IMR-90 (cell line): ENCODE data around the gene MFN2. TPM values are rescaled to one million over a fixed set of nuclear protein-coding genes. Genes with fewer than 3 reads are reported as not detected.

Source experiments
- ATAC-seq: fragments of 200-7000 bp; cut with Tn5 transposase; 2 replicates; pipeline ENCODE4 v1.9.1; 2020; ENCODE audit warnings: low read depth, mild to moderate bottlenecking, moderate library complexity
- BruUV-seq: library from RNA; stranded (reverse); fragments of 400-500 nt; replicated peaks from 2 replicates; lab custom pipeline; 2021; lab: Mats Ljungman, UMichigan
- CTCF ChIA-PET: fragments of 300-600 bp; formaldehyde crosslinking; extraction: SDS; loops from one replicate; lab custom pipeline; 2021; ENCODE audit warnings: antibody characterized with exemption; lab: Yijun Ruan, JAX
- POLR2A ChIA-PET: fragments of 300-600 bp; sonication (Branson Sonifier 250); formaldehyde crosslinking; loops from one replicate; lab custom pipeline; 2022; ENCODE audit warnings: antibody characterized with exemption; ENCODE audit not compliant: unreplicated experiment; lab: Charles Lee
- DNase-seq: peaks from one replicate; pipeline ENCODE4 v3.0.0; 2013
- H2AFZ ChIP-seq: replicated peaks from 2 replicates; pipeline ENCODE3; 2013; ENCODE audit warnings: low read length, mild to moderate bottlenecking; ENCODE audit not compliant: poor library complexity
- H2AK5ac ChIP-seq: 2 replicates; pipeline ENCODE4 v1.6.1; 2013; ENCODE audit warnings: low read depth, low read length, inconsistent platforms
- H2AK9ac ChIP-seq: replicated peaks from 2 replicates; pipeline ENCODE3; 2013; ENCODE audit warnings: mild to moderate bottlenecking, low read depth, low read length, moderate library complexity; ENCODE audit not compliant: poor library complexity
- H2BK120ac ChIP-seq: 2 replicates; pipeline ENCODE4 v1.6.1; 2013; ENCODE audit warnings: low read depth, low read length, inconsistent platforms
- H2BK15ac ChIP-seq: 3 replicates; pipeline ENCODE4 v1.6.1; 2013; ENCODE audit warnings: low read depth, low read length, inconsistent platforms
- H2BK20ac ChIP-seq: 2 replicates; pipeline ENCODE4 v1.6.1; 2013; ENCODE audit warnings: low read depth, mild to moderate bottlenecking, inconsistent platforms, low read length, moderate library complexity
- H2BK5ac ChIP-seq: 2 replicates; pipeline ENCODE4 v1.6.1; 2013; ENCODE audit warnings: mild to moderate bottlenecking, low read depth, low read length, inconsistent platforms; ENCODE audit not compliant: poor library complexity, severe bottlenecking
- H3K14ac ChIP-seq: replicated peaks from 2 replicates; pipeline ENCODE4 v1.6.1; 2013; ENCODE audit warnings: low read depth, low read length, inconsistent platforms
- H3K18ac ChIP-seq: 2 replicates; pipeline ENCODE4 v1.6.1; 2013; ENCODE audit warnings: low read depth, low read length, control low read depth
- H3K23ac ChIP-seq: 2 replicates; pipeline ENCODE4 v1.6.1; 2013; ENCODE audit warnings: low read depth, low read length, inconsistent platforms
- H3K27ac ChIP-seq: 2 replicates; pipeline ENCODE4 v1.5.1; 2013; ENCODE audit warnings: mild to moderate bottlenecking, control low read depth, low read length; ENCODE audit not compliant: insufficient read depth
- H3K27me3 ChIP-seq: 2 replicates; pipeline ENCODE4 v1.6.1; 2013; ENCODE audit warnings: low read length; ENCODE audit not compliant: control insufficient read depth, insufficient read depth
- H3K36me3 ChIP-seq: 2 replicates; pipeline ENCODE4 v1.6.1; 2013; ENCODE audit warnings: low read length, mixed read lengths; ENCODE audit not compliant: control insufficient read depth, insufficient read depth
- H3K4ac ChIP-seq: 2 replicates; pipeline ENCODE4 v1.6.1; 2013; ENCODE audit warnings: low read depth, low read length, inconsistent platforms
- H3K4me1 ChIP-seq: 2 replicates; pipeline ENCODE4 v1.6.1; 2013; ENCODE audit warnings: low read length, mixed read lengths; ENCODE audit not compliant: control insufficient read depth, insufficient read depth
- H3K4me2 ChIP-seq: 2 replicates; pipeline ENCODE4 v1.6.1; 2013; ENCODE audit warnings: low read depth, mild to moderate bottlenecking, control low read depth, low read length, moderate library complexity
- H3K4me3 ChIP-seq: 2 replicates; pipeline ENCODE4 v1.5.1; 2013; ENCODE audit warnings: low read depth, mild to moderate bottlenecking, control low read depth, low read length, moderate library complexity; ENCODE audit not compliant: insufficient read depth
- H3K56ac ChIP-seq: 2 replicates; pipeline ENCODE4 v1.6.1; 2013; ENCODE audit warnings: low read length, inconsistent platforms; ENCODE audit not compliant: insufficient read depth; ENCODE audit errors: extremely low read depth
- H3K79me1 ChIP-seq, 2 experiments: 2 replicates each; pipeline ENCODE4 v1.6.1; 2013; ENCODE audit warnings: low read length in 2 of 2, inconsistent platforms in 1 of 2, low read depth in 1 of 2
- H3K9ac ChIP-seq: 2 replicates; pipeline ENCODE4 v1.6.1; 2013; ENCODE audit warnings: low read depth, low read length, control low read depth
- H3K9me1 ChIP-seq: 2 replicates; pipeline ENCODE4 v1.6.1; 2013; ENCODE audit warnings: low read length, inconsistent platforms; ENCODE audit not compliant: insufficient read depth
- H3K9me3 ChIP-seq: 2 replicates; pipeline ENCODE4 v1.6.1; 2013; ENCODE audit warnings: low read length; ENCODE audit not compliant: control insufficient read depth, insufficient read depth
- H4K20me1 ChIP-seq: 2 replicates; pipeline ENCODE4 v1.6.1; 2013; ENCODE audit warnings: low read length, inconsistent platforms; ENCODE audit not compliant: insufficient read depth
- H4K5ac ChIP-seq: 2 replicates; pipeline ENCODE4 v1.6.1; 2013; ENCODE audit warnings: mild to moderate bottlenecking, low read depth, low read length, control low read depth
- H4K8ac ChIP-seq, 2 experiments: 2 replicates each; pipeline ENCODE4 v1.6.1; 2013; ENCODE audit warnings: low read depth in 2 of 2, low read length in 2 of 2, control low read depth in 1 of 2, inconsistent platforms in 1 of 2
- H4K91ac ChIP-seq: 2 replicates; pipeline ENCODE4 v1.6.1; 2013; ENCODE audit warnings: low read depth, low read length, inconsistent platforms; ENCODE audit not compliant: insufficient read depth
- BHLHE40 ChIP-seq: fragments of 150-350 bp; IDR thresholded peaks from 2 replicates; pipeline ENCODE4 v1.6.1; 2016; ENCODE audit warnings: mild to moderate bottlenecking, low read depth, low read length
- CEBPB ChIP-seq: IDR thresholded peaks from 2 replicates; pipeline ENCODE4 v1.6.1; 2012; ENCODE audit warnings: low read depth, low read length, improper control_type of control experiment
- CHD1 ChIP-seq: IDR thresholded peaks from 2 replicates; pipeline ENCODE4 v1.6.1; 2012; ENCODE audit warnings: low read depth, low read length, improper control_type of control experiment
- CTCF ChIP-seq: conservative IDR thresholded peaks from 2 replicates; pipeline ENCODE4 v1.5.1; 2012; ENCODE audit warnings: mild to moderate bottlenecking, low read depth, low read length, improper control_type of control experiment
- ELK1 ChIP-seq: fragments of 150-350 bp; IDR thresholded peaks from 2 replicates; pipeline ENCODE4 v1.6.1; 2016; ENCODE audit warnings: low read depth, mild to moderate bottlenecking, low read length, moderate library complexity, borderline replicate concordance
- FOS ChIP-seq: fragments of 150-350 bp; IDR thresholded peaks from 2 replicates; pipeline ENCODE4 v1.6.1; 2016; ENCODE audit warnings: low read depth, low read length
- MAFK ChIP-seq: IDR thresholded peaks from 2 replicates; pipeline ENCODE4 v1.6.1; 2012; ENCODE audit warnings: low read depth, low read length, improper control_type of control experiment
- MAZ ChIP-seq: IDR thresholded peaks from 2 replicates; pipeline ENCODE4 v1.6.1; 2012; ENCODE audit warnings: low read depth, mild to moderate bottlenecking, low read length, improper control_type of control experiment, moderate library complexity, borderline replicate concordance
- MXI1 ChIP-seq: IDR thresholded peaks from 2 replicates; pipeline ENCODE4 v1.6.1; 2012; ENCODE audit warnings: low read depth, mild to moderate bottlenecking, low read length, moderate library complexity, borderline replicate concordance
- NFE2L2 ChIP-seq: fragments of 150-350 bp; IDR thresholded peaks from 2 replicates; pipeline ENCODE4 v1.6.1; 2016; ENCODE audit warnings: low read depth, mild to moderate bottlenecking, low read length
- POLR2A ChIP-seq: IDR thresholded peaks from 2 replicates; pipeline ENCODE4 v1.6.1; 2012; ENCODE audit warnings: mild to moderate bottlenecking, low read depth, low read length
- RAD21 ChIP-seq: IDR thresholded peaks from 2 replicates; pipeline ENCODE4 v1.6.1; 2012; ENCODE audit warnings: low read length, improper control_type of control experiment
- RCOR1 ChIP-seq: IDR thresholded peaks from 2 replicates; pipeline ENCODE4 v1.6.1; 2012; ENCODE audit warnings: mild to moderate bottlenecking, low read length, improper control_type of control experiment; ENCODE audit not compliant: insufficient replicate concordance
- RFX5 ChIP-seq: IDR thresholded peaks from 2 replicates; pipeline ENCODE4 v1.8.0; 2012; ENCODE audit warnings: low read depth, mild to moderate bottlenecking, low read length, moderate library complexity
- SMC3 ChIP-seq: fragments of 150-350 bp; IDR thresholded peaks from 2 replicates; pipeline ENCODE4 v1.6.1; 2016; ENCODE audit warnings: low read depth, mild to moderate bottlenecking, antibody characterized with exemption, low read length, moderate library complexity
- USF2 ChIP-seq: fragments of 150-350 bp; IDR thresholded peaks from 2 replicates; pipeline ENCODE4 v1.6.1; 2017; ENCODE audit warnings: mild to moderate bottlenecking, antibody characterized with exemption, low read length, low read depth
- WGBS, 2 experiments: methylation state at CpG; one replicate each; pipeline versions ENCODE4 v1.1.5 to v1.1.7; 2013; ENCODE audit warnings: missing lambda C conversion rate in 2 of 2; ENCODE audit not compliant: insufficient read length in 1 of 2; ENCODE audit errors: extremely low coverage in 2 of 2; 5-methylcytosine and 5-hydroxymethylcytosine counted together
- dilution Hi-C: fragments of 300-500 bp; cut with HindIII; formaldehyde crosslinking; loops from one replicate; pipeline ENCODE4 v1.14.3; 2018; ENCODE audit warnings: low sequenced_read_pairs; ENCODE audit not compliant: unreplicated experiment
- in situ Hi-C: fragments of 300-500 bp; cut with MboI; formaldehyde crosslinking; loops from 3 replicates; pipeline ENCODE4 v1.14.3; 2019; ENCODE audit warnings: low sequenced_read_pairs, inconsistent platforms, mixed read lengths
- intact Hi-C: fragments of 100-400 bp; cut with micrococcal nuclease; formaldehyde crosslinking; loops from 2 replicates; pipeline ENCODE4 v1.10.0; 2022
- polyA plus RNA-seq, 3 experiments: library from polyadenylated mRNA; depleted of rRNA; stranded (reverse); fragments of >200 nt; gene quantifications; 2 replicates each; pipeline ENCODE4 v1.2.3, GENCODE V29; 2012; ENCODE audit warnings: low replicate concordance in 1 of 3
- total RNA-seq: library from RNA; depleted of rRNA; stranded (reverse); fragments of >200 nt; gene quantifications from 2 replicates; pipeline ENCODE4 v1.2.3, GENCODE V29; 2012

Gene MFN2
- total and polyA plus RNA-seq, 2 of the 4 experiments (the other 2 are of a cell fraction), result 52.8 to 84.2 TPM

- peaks cover 4% of the 10 kb centered on the region; the same call in 1 of the 2 replicates for H3K9me1 ChIP-seq
- H2BK15ac ChIP-seq, result no peak overlapping the region
- H3K27me3 ChIP-seq, result no peaks in the 10 kb centered on the region
- CTCF ChIA-PET, result no interaction called here
- peaks cover 55% of the 10 kb centered on the region for H3K36me3 ChIP-seq
- no peak overlapping the region for H3K14ac ChIP-seq
- peaks cover 16% of the 10 kb centered on the region for H4K20me1 ChIP-seq
- peaks cover 28 to 39% of the 10 kb centered on the region in 2 experiments for H3K79me1 ChIP-seq
- intact Hi-C loops (no loop called here), dilution Hi-C loops (no loop called here), in situ Hi-C loops (no loop called here)
- no peak overlapping the region for H2BK20ac ChIP-seq
- H3K23ac ChIP-seq, result no peak overlapping the region
- no peak overlapping the region for H4K8ac ChIP-seq
- no peak overlapping the region for H3K9ac ChIP-seq
- H3K4ac ChIP-seq, result no peak overlapping the region
- no peak overlapping the region for H3K4me2 ChIP-seq
- H4K5ac ChIP-seq, result no peak overlapping the region
- ATAC-seq (no peak), DNase-seq (no peak)
- H2BK120ac ChIP-seq, result no peak overlapping the region
- H4K91ac ChIP-seq, result no peak overlapping the region
- H3K56ac ChIP-seq, result no peak overlapping the region
- H2BK5ac ChIP-seq, result no peak overlapping the region
- no peak for TF ChIP-seq CTCF
- no peak for TF ChIP-seq RFX5
- TF ChIP-seq RCOR1, result no peak
- TF ChIP-seq SMC3, result no peak
- TF ChIP-seq USF2, result no peak
- TF ChIP-seq BHLHE40, result no peak
- TF ChIP-seq FOS, result no peak
- no peak for TF ChIP-seq POLR2A
- TF ChIP-seq NFE2L2, result no peak
- no peak for TF ChIP-seq CHD1
- no peak for TF ChIP-seq MXI1
- no peak for TF ChIP-seq MAZ
- no peak for TF ChIP-seq ELK1
- TF ChIP-seq MAFK, result no peak
- TF ChIP-seq CEBPB, result no peak
- no peak for TF ChIP-seq RAD21
- no peaks in the 10 kb centered on the region for H3K9me3 ChIP-seq
- no peaks in the 10 kb centered on the region for H3K4me1 ChIP-seq
- no peak overlapping the region for H2AK5ac ChIP-seq
- H2AK9ac ChIP-seq, result no peak overlapping the region
- no peak overlapping the region for H3K18ac ChIP-seq
- BruUV-seq, result no TSS peak
- POLR2A ChIA-PET, result no interaction called here
- no peak overlapping the region for H2AFZ ChIP-seq
- H3K27ac ChIP-seq, result no peak overlapping the region
- H3K4me3 ChIP-seq, result no peak overlapping the region
- WGBS, 2 experiments, result 86% methylated on average over 3 of the region's 16 CpGs; no CpG with 5 or more reads in 1 of the 2 experiments
These were observed 11.9 kb downstream of the MFN2 start for GRCh38 chr1:11991969-11992676.
